Measurements from ENCODE around the gene FYCO1. TPM values are rescaled to one million over a fixed set of nuclear protein-coding genes. Genes with fewer than 3 reads are reported as not detected.

The FYCO1 gene
- total RNA-seq, 1 experiment from 2014 or later, result 15.4 TPM

- Histone ChIP-seq H3K4me1 (ENCODE audit: insufficient read depth, low read length) (no peaks in the 10 kb centered on the region), H3K4me3 (ENCODE audit: low read length) (no peak overlapping the region), H3K27ac (ENCODE audit: low read length) (no peak overlapping the region), H3K9me3 (ENCODE audit: low read length) (no peaks in the 10 kb centered on the region), H3K9ac (ENCODE audit: low read length) (no peak overlapping the region), H3K79me2 (ENCODE audit: low read length) (no peaks in the 10 kb centered on the region), H3K27me3 (ENCODE audit: low read length) (no peaks in the 10 kb centered on the region), H4K20me1 (ENCODE audit: low read length) (no peaks in the 10 kb centered on the region), H3F3A (ENCODE audit: low read length, unreplicated experiment) (no peaks in the 10 kb centered on the region), H2AFZ (ENCODE audit: low read length) (no peak overlapping the region), H3K9me2 (replicated peaks; ENCODE audit: low read length) (no peaks in the 10 kb centered on the region), H3K4me2 (ENCODE audit: low read length) (no peak overlapping the region), H3K36me3 (ENCODE audit: low read depth, low read length) (peaks cover 52% of the 10 kb centered on the region; the same call in 1 of the 2 replicates)
- TF ChIP-seq EZH2phosphoT487 (IDR thresholded peaks at IDR 0.05; ENCODE audit: borderline replicate concordance, low read length), result no peak
- TF ChIP-seq, protein P1, sequence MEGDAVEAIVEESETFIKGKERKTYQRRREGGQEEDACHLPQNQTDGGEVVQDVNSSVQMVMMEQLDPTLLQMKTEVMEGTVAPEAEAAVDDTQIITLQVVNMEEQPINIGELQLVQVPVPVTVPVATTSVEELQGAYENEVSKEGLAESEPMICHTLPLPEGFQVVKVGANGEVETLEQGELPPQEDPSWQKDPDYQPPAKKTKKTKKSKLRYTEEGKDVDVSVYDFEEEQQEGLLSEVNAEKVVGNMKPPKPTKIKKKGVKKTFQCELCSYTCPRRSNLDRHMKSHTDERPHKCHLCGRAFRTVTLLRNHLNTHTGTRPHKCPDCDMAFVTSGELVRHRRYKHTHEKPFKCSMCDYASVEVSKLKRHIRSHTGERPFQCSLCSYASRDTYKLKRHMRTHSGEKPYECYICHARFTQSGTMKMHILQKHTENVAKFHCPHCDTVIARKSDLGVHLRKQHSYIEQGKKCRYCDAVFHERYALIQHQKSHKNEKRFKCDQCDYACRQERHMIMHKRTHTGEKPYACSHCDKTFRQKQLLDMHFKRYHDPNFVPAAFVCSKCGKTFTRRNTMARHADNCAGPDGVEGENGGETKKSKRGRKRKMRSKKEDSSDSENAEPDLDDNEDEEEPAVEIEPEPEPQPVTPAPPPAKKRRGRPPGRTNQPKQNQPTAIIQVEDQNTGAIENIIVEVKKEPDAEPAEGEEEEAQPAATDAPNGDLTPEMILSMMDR (conservative IDR thresholded peaks at IDR 0.05; ENCODE audit: low read depth, low read length), result no peak
- TF ChIP-seq EZH2 (IDR thresholded peaks at IDR 0.05; ENCODE audit: low read length, unreplicated experiment), result no peak
- DNase-seq (no peak), ATAC-seq (no peak)
- no TSS peak for BruUV-seq (replicated peaks)
- intact Hi-C loops (cut with micrococcal nuclease), result no loop called here
- ChIA-PET POLR2A (ENCODE audit: unreplicated experiment) (no interaction called here), CTCF (no interaction called here)
These were observed 39.9 kb downstream of the FYCO1 start for GRCh38 chr3:45955706-45956105.

DNA sequence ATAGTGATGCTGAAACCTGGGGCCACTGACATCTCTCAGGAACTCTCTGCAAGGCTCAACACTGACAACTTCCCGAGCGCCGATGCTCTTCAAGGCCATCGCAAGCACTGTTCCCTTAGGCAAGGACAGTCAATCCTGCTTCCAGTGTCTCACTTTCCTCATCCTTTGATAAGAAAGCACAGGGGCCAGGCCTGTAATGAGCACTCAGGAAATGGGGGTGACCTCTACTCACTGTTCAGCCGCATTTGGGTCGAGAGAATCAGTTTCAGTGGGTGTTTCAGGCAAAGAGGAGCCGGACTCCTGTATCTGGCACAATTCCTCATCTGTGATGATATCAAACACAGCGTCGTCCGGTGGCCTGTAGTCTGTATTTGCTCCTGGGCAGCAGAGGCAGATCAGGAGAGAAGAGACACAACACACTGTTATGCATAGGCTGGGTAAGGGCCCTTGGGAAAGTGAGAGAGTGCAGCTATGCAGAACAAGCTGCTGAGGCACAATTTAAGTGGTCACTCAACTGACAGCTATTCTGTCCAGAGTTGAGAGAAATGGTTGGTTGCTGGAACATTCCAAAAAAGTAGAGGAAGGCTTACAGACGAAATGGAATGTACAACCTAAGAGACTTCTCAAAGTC lies 40.5 kb downstream of the FYCO1 start:
- no peaks in the 10 kb centered on the region for H3K79me2 ChIP-seq (ENCODE audit: low read length)
- intact Hi-C loops (cut with micrococcal nuclease), result no loop called here
- no peak overlapping the region for H3K27ac ChIP-seq (ENCODE audit: low read length)
- no peak overlapping the region for H2AFZ ChIP-seq (ENCODE audit: low read length)
- H3K4me1 ChIP-seq (ENCODE audit: insufficient read depth, low read length), result no peaks in the 10 kb centered on the region
- no TSS peak for BruUV-seq (replicated peaks)
- peaks cover 46% of the 10 kb centered on the region; the same call in 1 of the 2 replicates for H3K36me3 ChIP-seq (ENCODE audit: low read depth, low read length)
- H3F3A ChIP-seq (ENCODE audit: low read length, unreplicated experiment), result no peaks in the 10 kb centered on the region
- no peak for ATAC-seq
- H3K4me3 ChIP-seq (ENCODE audit: low read length), result no peak overlapping the region
- DNase-seq, result no peak
- TF ChIP-seq EZH2phosphoT487 (IDR thresholded peaks at IDR 0.05; ENCODE audit: borderline replicate concordance, low read length), result no peak
- TF ChIP-seq, protein P1 (conservative IDR thresholded peaks at IDR 0.05; ENCODE audit: low read depth, low read length), result no peak
- no peak for TF ChIP-seq EZH2 (IDR thresholded peaks at IDR 0.05; ENCODE audit: low read length, unreplicated experiment)
- no peak overlapping the region for H3K4me2 ChIP-seq (ENCODE audit: low read length)
- H3K27me3 ChIP-seq (ENCODE audit: low read length), result no peaks in the 10 kb centered on the region
- no peaks in the 10 kb centered on the region for H3K9me2 ChIP-seq (replicated peaks; ENCODE audit: low read length)
- ChIA-PET CTCF (no interaction called here), POLR2A (ENCODE audit: unreplicated experiment) (no interaction called here)
- no peaks in the 10 kb centered on the region for H3K9me3 ChIP-seq (ENCODE audit: low read length)
- H4K20me1 ChIP-seq (ENCODE audit: low read length), result no peaks in the 10 kb centered on the region
- no peak overlapping the region for H3K9ac ChIP-seq (ENCODE audit: low read length)

- no peak for TF ChIP-seq EZH2phosphoT487 (IDR thresholded peaks at IDR 0.05; ENCODE audit: borderline replicate concordance, low read length)
- TF ChIP-seq, protein P1 (conservative IDR thresholded peaks at IDR 0.05; ENCODE audit: low read depth, low read length), result no peak
- TF ChIP-seq EZH2 (IDR thresholded peaks at IDR 0.05; ENCODE audit: low read length, unreplicated experiment), result no peak
- Histone ChIP-seq H3K4me2 (ENCODE audit: low read length) (no peak overlapping the region), H3K4me1 (ENCODE audit: insufficient read depth, low read length) (no peaks in the 10 kb centered on the region), H2AFZ (ENCODE audit: low read length) (no peak overlapping the region), H3K4me3 (ENCODE audit: low read length) (no peak overlapping the region), H3K27ac (ENCODE audit: low read length) (no peak overlapping the region), H3K9ac (ENCODE audit: low read length) (no peak overlapping the region), H4K20me1 (ENCODE audit: low read length) (no peaks in the 10 kb centered on the region), H3K27me3 (ENCODE audit: low read length) (no peaks in the 10 kb centered on the region), H3K79me2 (ENCODE audit: low read length) (no peaks in the 10 kb centered on the region), H3K9me2 (replicated peaks; ENCODE audit: low read length) (no peaks in the 10 kb centered on the region), H3F3A (ENCODE audit: low read length, unreplicated experiment) (no peaks in the 10 kb centered on the region), H3K9me3 (ENCODE audit: low read length) (no peaks in the 10 kb centered on the region), H3K36me3 (ENCODE audit: low read depth, low read length) (peaks cover 39% of the 10 kb centered on the region; the same call in 1 of the 2 replicates)
- POLR2A ChIA-PET (ENCODE audit: unreplicated experiment), result no interaction called here
- CTCF ChIA-PET, result no interaction called here
- no peak for DNase-seq
- no peak for ATAC-seq
- BruUV-seq (replicated peaks), result no TSS peak
- intact Hi-C loops (cut with micrococcal nuclease), result no loop called here
These were observed 41.3 kb downstream of the FYCO1 start for GRCh38 chr3:45954306-45954705.

All from PC-3 (cell line).